HepG2 (cell line): Measurements from ENCODE around the gene SNHG17. TPM values are rescaled to one million over a fixed set of nuclear protein-coding genes. Genes with fewer than 3 reads are reported as not detected.

Experiments used
- ATF7-NPFF ChIP-seq: sonication (generic); formaldehyde crosslinking; IDR thresholded peaks from 2 replicates; pipeline ENCODE4 v1.8.1; 2023; ENCODE audit warnings: mild to moderate bottlenecking, low read depth, missing genetic modification reagents, moderate library complexity
- HBP1 ChIP-seq: IDR thresholded peaks from 2 replicates; pipeline ENCODE4 v1.6.1; 2016; ENCODE audit warnings: low read depth, control low read depth
- MLLT10 ChIP-seq: sonication (generic); formaldehyde crosslinking; IDR thresholded peaks from 2 replicates; pipeline ENCODE4 v1.4.0; 2020; ENCODE audit warnings: missing genetic modification reagents
- MTF1 ChIP-seq: sonication (generic); formaldehyde crosslinking; IDR thresholded peaks from 2 replicates; pipeline ENCODE4 v1.5.0; 2020; ENCODE audit warnings: missing genetic modification reagents
- PHF8 ChIP-seq: sonication (generic); formaldehyde crosslinking; IDR thresholded peaks from 2 replicates; pipeline ENCODE4 v1.5.0; 2020; ENCODE audit warnings: missing genetic modification reagents
- SRY ChIP-seq: sonication (generic); formaldehyde crosslinking; IDR thresholded peaks from 2 replicates; pipeline ENCODE4 v1.8.0; 2022; ENCODE audit warnings: mild to moderate bottlenecking, missing genetic modification reagents
- TSC22D2 ChIP-seq: sonication (generic); formaldehyde crosslinking; IDR thresholded peaks from 2 replicates; pipeline ENCODE4 v1.5.1; 2020; ENCODE audit warnings: missing genetic modification reagents, mild to moderate bottlenecking, borderline replicate concordance
- ZNF17 ChIP-seq: sonication (generic); formaldehyde crosslinking; IDR thresholded peaks from 2 replicates; pipeline ENCODE4 v1.5.0; 2020; ENCODE audit warnings: mild to moderate bottlenecking, missing genetic modification reagents
- polyA plus RNA-seq, 8 experiments: library from polyadenylated mRNA; depleted of rRNA in 3 of 8; stranded (reverse) in 7 of 8; unstranded in 1 of 8; fragments of >200 nt; fragmentation: Illumina TruSeq in 4 of 8; extraction: Trizol in 4 of 8; gene quantifications; 2 replicates each; pipeline versions ENCODE4 v1.2.1 to v1.2.3, GENCODE V29; 2011 to 2016; ENCODE audit warnings: low read depth in 4 of 8, missing spikeins in 1 of 8, mixed read lengths in 1 of 8; ENCODE audit not compliant: insufficient read depth in 1 of 8
- total RNA-seq, 5 experiments: library from RNA; depleted of rRNA; stranded (reverse); fragments of >200 nt; fragmentation: Illumina TruSeq; extraction: Trizol; gene quantifications; 2 replicates each; pipeline ENCODE4 v1.2.3, GENCODE V29; 2016; ENCODE audit warnings: low read depth in 1 of 5
- TF ChIP-seq, protein P1 (sequence below): sonication (generic); formaldehyde crosslinking; conservative IDR thresholded peaks from 2 replicates; pipeline ENCODE4 v1.8.0; 2022; ENCODE audit warnings: low read depth, missing genetic modification reagents
- TF ChIP-seq, protein P2 (sequence below): IDR thresholded peaks from 2 replicates; pipeline ENCODE4 v1.6.1; 2016
- TF ChIP-seq, protein P3 (sequence below): sonication (generic); formaldehyde crosslinking; IDR thresholded peaks from 2 replicates; pipeline ENCODE4 v1.8.1; 2023; ENCODE audit warnings: missing genetic modification reagents, inconsistent platforms, borderline replicate concordance

SNHG17 gene
- total and polyA plus RNA-seq, 2 of the 13 experiments (the other 11 are each of a cell fraction or from before 2014, with no cell fraction given), result 26.2 to 41.2 TPM

GRCh38 chr20:38472513-38473366 is 37.6 kb upstream of the SNHG17 start, which contains the start of gene RALGAPB (continued):
- TF ChIP-seq, protein P1, sequence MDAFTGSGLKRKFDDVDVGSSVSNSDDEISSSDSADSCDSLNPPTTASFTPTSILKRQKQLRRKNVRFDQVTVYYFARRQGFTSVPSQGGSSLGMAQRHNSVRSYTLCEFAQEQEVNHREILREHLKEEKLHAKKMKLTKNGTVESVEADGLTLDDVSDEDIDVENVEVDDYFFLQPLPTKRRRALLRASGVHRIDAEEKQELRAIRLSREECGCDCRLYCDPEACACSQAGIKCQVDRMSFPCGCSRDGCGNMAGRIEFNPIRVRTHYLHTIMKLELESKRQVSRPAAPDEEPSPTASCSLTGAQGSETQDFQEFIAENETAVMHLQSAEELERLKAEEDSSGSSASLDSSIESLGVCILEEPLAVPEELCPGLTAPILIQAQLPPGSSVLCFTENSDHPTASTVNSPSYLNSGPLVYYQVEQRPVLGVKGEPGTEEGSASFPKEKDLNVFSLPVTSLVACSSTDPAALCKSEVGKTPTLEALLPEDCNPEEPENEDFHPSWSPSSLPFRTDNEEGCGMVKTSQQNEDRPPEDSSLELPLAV (CRISPR knock-in tag), result no peak
- TF ChIP-seq SRY (CRISPR knock-in tag) (peak; percentile 89; the same call in 1 of the 2 replicates), MLLT10 (CRISPR knock-in tag) (no peak), MTF1 (CRISPR knock-in tag) (peak; percentile 71; the same call in 1 of the 2 replicates), ZNF17 (no peak), TSC22D2 (peak; percentile 91; the same call in 1 of the 2 replicates), HBP1 (CRISPR knock-in tag) (peak; percentile 86), PHF8 (peak; percentile 97), ATF7-NPFF (0 out of 2 replicates have a peak, but pooled peaks have one; percentile 39)
- TF ChIP-seq, protein P2, sequence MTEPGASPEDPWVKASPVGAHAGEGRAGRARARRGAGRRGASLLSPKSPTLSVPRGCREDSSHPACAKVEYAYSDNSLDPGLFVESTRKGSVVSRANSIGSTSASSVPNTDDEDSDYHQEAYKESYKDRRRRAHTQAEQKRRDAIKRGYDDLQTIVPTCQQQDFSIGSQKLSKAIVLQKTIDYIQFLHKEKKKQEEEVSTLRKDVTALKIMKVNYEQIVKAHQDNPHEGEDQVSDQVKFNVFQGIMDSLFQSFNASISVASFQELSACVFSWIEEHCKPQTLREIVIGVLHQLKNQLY (CRISPR knock-in tag), result peak; percentile 78; the same call in 1 of the 2 replicates
- TF ChIP-seq, protein P3, sequence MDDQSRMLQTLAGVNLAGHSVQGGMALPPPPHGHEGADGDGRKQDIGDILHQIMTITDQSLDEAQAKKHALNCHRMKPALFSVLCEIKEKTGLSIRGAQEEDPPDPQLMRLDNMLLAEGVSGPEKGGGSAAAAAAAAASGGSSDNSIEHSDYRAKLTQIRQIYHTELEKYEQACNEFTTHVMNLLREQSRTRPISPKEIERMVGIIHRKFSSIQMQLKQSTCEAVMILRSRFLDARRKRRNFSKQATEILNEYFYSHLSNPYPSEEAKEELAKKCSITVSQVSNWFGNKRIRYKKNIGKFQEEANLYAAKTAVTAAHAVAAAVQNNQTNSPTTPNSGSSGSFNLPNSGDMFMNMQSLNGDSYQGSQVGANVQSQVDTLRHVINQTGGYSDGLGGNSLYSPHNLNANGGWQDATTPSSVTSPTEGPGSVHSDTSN (CRISPR knock-in tag), result no peak
